HK-2 (cell line): Measurements from ENCODE around the gene CPS1.

Experiments
- DNase-seq: peaks from one replicate; pipeline ENCODE4 v3.0.0-alpha.2; 2018; ENCODE audit not compliant: unreplicated experiment

CPS1 gene

DNA sequence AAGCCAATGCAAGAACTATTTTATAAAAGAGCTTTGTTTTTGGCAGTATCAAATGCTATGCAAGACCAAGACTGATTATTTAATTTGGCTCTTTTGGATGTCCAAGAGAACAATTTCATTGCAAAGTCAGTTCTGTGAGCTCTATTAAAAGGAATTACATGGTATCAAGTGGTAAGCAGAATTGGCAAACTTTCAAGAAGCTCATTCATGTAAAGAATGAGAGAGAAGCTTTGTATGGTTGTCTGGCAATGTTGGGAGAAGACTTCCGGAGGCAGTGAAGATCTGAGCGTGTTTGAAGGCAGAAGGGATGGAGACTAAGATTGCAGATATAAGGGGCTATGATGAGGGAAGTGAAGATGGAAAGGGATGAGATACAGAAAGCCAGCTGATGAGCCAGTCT lies 49.6 kb downstream of the CPS1 start:
- no peak for DNase-seq

DNA sequence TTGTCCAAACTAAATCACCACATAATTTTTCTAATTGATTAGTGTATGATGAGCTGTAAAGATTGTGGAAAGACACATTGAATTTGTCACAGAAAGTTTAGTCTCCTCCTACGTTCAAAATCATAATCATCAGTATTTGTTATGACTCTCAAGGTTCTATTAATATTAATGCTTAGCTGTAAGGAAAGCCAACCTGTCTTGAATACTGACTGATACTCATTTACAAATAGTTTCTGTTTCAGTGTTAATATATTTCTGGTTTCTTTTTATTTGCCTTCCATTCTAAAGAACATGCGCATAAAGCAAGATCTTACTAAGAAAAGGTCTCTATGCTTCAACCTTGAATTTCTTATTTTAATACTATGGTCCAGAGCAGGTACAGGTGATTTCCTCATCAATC lies 55.1 kb downstream of the CPS1 start:
- no peak for DNase-seq

DNA sequence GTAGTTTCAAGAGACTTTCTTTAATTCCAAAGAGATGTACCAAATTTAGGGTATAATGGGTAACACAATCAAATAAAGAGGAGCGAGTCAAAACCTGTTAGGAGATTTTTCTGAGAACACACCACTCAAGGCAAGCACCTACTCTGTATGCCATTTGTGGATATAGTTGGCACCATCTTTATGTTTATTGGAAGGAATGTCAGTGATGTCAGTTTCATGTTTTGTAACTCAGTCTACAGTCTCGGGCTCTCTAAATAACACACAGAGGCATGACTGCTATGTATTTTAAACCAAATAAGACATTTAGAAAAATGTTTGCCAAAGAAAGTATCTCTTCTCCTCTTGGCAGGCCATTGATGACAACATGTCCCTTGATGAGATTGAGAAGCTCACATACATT lies 59.7 kb downstream of the CPS1 start:
- DNase-seq, result no peak

DNA sequence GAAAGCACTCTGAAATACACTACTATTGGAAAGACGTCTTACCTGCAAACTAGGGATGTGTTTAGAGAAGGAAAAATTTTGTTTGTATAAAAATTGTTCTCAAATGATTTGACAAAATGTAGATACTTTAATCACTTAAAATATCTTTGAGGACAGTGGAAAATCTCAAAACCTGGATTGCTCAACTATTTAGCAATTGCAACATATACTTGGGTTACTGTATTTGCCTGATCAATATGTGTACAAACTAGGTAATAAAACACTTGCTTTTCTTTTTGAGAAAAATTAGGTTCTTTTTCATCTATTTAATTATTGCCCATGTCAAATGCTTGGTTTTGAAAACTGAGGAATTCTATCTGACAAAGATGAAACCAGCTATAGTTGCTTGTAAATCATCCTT lies 60.9 kb downstream of the CPS1 start:
- no peak for DNase-seq

DNA sequence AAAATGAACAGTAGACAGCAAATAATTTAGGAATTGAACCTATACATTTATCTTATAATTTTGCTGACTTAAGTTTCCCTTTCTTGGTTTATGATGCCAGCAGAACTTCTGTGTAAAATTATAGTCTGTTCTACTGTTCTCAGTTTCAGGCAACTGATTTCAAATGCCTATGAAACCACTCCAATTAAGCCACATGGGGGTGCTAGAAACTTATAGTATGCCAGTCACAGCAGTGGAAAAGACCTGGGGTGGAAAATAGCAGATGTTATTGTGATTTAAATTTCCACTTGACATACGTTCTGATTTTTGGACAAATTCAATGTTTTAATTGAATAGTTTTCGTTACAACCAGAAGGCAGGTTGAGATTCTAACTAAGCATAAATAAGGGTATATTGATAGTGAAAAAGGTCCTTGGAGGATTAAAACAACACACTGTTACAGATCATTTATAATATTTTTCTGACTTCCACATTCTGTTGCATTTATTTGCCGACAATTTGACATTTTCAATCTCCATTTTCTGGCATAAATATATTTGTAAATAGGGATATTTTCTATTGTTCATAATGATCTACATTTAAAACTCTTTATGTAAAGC lies 61.4 kb downstream of the CPS1 start:
- DNase-seq, result no peak

DNA sequence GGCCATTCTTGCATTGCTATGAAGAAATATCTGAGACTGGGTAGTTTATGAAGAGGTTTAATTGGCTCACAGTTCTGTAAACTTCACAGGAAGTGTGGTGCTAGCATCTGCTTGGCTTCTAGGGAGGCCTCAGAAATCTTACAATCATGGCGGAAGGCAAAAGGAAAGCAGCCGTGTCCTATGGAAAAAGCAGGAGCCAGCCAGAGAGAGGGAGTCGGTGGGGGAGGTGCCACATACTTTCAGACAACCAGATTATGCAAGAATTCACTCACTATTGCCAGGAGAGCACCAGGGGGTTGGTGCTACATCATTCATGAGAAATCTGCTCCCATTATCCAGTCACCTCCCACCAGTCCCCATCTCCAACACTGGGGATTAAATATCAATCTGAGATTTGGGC lies 64.1 kb downstream of the CPS1 start:
- no peak for DNase-seq

DNA sequence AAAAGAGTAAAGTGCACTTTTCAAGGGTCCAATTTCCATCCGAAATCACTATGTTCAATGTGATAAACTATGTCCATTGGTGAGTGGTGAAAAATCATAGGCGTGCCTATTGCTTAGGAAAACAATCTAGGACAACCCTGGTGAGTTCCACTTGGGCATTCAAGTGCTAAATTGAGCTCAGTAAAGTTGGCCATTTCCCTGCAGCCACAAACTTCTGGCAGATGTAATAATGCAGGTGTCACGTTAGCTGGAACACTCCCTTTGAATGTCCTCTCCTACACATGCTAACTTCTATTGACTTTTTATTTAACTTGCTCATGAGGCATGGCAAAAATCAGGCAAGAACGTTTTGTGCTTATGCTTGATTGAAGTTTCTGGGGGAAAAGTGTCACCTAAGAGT lies 67.1 kb downstream of the CPS1 start:
- DNase-seq, result no peak

DNA sequence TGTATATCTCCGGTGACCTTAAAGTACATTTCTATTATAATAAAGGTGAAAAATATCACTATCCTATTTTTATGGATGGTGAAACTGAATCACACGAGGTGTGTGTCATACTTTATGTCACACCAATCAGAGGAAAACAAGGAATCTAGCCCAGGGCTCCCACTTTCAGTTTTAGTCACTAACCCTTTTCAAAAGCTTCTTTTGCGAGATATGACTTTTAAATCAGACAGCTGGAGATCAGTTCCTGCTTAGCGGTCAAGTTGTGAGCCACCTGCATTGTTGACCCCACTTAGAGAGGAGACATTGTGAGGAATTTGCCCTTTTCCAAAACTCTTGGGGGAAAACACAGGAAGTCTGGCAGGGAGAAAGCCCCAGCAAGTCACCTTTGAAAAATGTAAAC lies 70.5 kb downstream of the CPS1 start:
- DNase-seq, result no peak

DNA sequence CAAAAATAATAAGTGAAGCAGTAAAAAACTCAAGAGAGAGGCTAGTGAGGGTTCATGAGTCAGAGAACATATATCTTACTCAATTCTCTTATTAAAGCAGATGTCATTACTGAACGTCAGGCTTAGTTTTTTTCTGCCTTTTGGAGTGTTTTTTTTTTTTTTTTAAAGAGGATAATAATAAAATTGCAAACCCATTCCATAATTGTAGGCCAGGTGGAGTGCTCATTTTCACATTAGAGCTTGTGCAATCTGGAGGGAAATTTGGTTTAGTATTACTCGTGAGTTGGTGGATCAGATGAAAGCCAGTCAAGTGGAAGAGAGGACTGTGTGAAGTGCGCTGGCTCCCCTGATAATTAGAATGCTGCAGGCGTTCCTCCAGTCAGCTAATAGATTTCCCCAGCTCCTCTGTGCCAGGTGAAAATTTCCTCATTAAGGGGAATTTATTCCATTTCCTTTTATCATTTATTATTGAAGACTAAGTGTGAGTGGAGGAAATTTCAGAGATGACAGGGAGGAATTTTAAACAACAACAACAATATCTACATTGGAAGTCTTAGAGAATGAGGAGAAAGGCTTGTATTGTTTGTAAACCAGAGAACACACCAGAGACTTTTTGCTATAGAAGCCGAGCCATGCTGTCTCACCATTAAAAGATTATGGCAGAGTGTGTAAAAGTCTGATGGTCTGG lies 74.6 kb downstream of the CPS1 start:
- DNase-seq, result no peak

DNA sequence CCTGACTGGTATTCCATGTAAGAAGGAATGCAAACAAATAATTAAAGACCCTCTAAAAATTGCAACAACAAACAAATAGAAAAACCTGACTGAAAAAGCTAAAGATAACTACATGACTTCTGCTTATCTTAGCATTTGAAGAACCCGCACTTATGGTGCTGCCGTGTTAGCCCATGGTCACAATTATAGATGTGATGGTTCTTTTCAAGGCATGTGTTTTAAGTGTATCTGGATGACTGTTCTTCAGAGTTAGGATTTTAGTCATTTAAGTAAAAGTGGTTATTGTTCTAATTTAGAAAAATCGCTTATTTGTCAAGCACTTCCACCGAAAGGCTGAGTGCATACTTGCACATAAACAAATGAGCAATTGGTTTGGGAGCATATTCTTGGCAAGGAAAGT lies 77.3 kb downstream of the CPS1 start:
- DNase-seq, result no peak

DNA sequence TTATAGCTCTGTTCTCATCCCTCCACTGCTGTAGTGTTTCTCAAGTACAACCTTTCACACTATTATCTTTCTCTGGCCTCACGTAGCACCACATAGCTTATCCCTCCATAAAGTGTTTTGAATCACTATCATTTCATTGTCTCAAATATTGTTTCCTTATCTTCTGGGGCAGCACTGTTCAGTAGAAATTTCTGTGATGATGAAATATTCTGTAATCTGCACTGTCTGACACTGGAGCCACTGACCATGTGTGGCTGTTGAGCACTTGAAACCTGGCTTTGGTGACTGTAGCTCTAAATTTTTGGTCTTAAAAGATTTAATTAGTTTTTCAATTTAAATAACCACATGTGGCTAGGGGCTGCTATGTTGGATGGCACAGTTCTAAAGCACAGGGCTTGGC lies 78.9 kb downstream of the CPS1 start:
- DNase-seq, result no peak

DNA sequence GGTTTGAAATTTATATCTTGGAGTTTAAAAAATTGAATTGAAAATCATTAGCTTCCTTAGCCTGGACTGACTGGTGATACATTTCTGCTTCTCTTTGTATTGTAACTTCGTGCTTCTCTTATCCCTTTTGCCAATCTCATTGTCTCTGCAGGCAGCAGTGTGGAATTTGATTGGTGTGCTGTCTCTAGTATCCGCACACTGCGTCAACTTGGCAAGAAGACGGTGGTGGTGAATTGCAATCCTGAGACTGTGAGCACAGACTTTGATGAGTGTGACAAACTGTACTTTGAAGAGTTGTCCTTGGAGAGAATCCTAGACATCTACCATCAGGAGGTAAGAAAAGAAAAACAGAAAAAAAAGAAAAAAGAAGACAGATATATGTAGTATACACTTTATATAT lies 85.9 kb downstream of the CPS1 start:
- no peak for DNase-seq

DNA sequence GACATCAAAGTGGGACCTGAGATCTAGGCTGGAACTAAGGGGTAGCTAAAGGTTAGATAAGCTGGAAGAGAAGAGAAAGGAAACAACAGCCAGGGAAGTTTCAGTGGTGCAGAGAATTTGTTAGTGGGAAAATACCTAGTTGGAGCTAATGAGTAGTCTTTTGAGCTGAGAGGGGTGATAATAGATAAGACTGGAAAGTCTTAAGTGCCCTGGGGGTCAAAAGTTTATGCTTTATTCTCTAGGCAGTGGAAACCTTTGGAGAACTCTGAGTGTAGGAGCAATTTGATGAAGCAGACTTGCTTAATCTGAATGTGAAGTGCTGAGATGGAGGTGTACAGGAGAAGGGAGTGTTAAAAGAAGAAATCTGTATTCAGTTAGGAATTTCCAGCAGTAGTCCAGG lies 90.8 kb downstream of the CPS1 start:
- no peak for DNase-seq

DNA sequence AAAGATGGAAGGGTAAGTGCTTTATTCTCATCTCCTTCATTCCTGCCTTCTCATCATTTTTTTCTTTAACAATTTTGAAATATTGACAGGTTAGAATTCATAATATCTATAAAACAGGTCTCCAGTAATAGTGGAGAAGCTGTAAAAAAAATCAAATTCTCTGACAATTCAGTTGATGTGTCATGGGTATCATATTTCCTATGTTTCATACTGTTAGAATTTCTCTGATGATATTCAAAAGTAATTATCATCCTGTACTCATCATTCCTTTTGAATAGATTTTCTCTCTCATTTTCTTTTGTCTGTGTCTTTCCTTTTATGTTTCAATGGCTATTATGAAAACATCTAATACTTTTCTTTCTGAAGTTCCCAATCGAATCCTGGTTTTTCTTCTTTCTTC lies 97.7 kb downstream of the CPS1 start:
- no peak for DNase-seq

DNA sequence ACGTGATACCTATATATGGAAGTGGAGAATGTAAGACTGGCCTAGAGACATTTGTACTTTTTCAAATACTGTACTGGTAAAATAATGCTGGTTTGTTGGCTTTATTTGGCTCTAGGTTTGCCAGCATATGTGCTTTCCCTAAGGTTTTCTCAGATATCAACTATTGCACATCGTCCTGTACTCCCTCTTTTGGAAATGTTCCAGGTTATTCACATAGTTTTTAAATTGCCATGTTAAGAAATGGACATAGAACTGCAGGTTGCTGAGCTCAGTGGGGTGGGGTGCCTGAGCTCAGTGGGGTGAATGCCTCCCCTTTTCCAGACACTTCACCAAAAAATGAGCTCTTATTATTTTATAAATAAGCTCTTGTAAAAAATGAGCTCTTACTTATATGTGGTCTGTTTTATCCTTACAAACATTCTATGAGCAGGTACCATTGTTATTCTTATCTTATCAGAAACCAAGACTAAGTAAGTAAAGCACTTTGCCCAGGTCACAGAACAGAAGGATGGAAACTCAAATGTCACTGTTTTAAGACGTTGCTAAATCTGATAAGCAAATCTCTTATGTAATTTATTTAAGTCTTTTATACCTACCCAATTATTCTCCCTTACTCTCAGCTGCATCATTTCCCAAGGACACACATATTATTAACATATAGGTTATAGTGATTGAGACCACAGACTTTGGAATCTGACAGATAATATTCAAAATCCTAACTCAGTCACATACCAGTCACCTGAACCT lies 99.0 kb downstream of the CPS1 start:
- no peak for DNase-seq

DNA sequence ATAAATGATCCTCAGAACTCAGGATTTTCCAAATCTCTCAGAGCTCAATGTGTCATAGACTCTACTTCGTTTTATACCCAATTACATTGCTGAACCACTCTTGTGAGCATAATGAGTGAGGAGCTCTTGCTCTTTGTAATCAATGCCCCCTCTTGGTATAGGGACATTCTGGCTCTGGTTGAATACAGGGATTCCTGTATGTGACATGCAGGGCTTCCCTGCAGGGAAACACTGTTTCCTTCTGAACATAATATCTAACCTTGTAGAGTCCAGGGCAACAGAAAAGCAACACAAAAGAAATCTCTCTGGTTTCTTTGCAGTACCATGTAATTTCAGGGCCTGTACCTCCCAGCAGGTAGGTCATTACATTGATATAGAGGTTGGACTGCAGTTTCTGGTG lies 101.5 kb downstream of the CPS1 start:
- DNase-seq, result no peak

DNA sequence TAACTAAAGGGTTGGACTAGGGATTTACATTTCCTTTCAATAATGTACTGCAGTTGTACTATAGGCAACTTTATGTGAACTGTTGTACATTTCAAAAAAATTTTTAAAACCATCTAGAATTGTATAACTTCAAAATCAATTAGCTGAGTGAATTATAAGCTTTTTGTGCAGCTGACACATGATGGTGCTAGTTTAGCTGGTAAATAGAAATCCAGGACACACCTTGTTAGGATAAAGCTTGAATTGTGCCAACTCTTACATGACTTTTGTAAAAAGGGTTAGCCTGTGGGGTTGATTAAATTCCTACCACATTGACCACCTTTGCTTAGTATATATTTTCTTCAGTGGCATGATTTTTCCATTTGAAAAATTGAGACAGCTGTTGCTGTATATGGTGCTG lies 104.4 kb downstream of the CPS1 start:
- DNase-seq, result no peak

DNA sequence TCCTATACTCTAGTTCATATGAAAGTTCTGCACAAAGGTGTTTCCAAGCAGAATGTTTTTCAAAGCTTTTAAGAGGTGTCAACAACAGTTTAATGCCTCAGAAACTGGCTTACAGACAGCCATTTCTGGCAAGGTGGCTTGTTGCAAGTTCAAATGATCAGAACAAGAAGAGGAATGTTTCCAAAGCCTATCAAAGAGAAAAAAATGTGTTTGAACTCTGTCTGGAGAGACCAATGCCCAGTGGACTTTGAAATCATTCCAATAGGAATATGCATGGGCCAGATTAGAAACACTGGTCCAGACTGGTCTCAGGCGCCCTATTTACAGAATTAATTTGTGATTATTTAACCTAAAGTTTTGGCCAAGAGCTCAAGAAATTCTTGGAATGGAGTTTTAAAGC lies 106.2 kb downstream of the CPS1 start:
- no peak for DNase-seq

DNA sequence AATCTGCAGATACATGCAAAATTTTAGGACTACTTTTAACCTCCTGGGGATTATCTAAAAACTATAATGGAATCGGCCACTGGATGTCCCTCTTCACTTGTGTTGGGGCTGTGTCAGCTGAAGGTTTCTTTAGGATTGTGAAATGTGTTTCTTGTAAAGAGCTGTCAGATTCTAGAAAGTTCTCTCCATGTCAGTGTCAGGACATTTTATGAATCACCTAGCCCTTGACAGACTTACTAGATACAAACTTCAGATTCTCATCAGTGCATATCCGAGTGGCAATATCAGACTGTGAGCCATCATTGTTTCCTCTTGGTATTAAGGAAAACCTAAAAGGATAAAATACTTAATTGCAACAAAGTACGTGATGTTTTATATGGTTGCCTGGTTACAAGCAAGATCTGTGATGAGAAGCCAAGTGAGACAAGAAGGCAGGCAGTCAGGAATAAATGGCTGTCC lies 107.3 kb downstream of the CPS1 start:
- DNase-seq, result no peak

DNA sequence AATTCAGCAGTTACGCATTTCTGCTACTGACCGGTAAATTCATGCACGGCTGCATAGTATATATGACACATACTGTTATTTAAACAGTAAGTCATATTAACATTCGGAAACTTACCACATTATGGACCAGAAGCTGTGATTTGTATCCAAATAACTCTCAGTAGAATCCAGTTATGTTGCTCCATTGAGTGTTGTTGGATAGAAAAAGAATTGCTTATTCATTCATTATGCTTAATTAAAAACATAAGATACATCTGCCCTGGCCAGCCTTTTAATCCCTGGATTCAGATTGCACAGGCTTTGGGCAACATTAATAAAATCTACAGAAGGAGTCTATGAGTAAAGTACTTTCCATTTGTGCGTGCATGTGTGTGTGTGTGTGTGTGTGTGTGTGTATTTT lies 111.3 kb downstream of the CPS1 start:
- DNase-seq, result no peak

DNA sequence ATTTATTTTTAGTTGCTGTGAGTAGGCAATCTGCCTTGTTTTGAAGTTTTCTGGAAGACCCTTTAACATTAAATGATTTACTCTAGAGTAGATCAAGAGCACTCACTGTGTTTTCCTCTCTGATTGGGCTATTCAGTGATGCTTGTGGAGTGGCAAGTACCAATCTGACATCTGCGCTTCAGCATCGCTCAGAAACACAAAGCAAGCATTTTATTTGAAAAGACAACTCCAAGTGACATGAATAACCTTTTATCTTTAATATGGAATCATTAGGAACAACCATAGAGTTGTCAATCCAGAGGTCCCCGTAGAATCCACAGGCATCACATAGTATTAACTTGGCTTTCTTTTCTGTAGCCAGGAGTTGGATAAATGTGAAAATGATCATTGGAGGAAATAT lies 114.7 kb downstream of the CPS1 start:
- no peak for DNase-seq

DNA sequence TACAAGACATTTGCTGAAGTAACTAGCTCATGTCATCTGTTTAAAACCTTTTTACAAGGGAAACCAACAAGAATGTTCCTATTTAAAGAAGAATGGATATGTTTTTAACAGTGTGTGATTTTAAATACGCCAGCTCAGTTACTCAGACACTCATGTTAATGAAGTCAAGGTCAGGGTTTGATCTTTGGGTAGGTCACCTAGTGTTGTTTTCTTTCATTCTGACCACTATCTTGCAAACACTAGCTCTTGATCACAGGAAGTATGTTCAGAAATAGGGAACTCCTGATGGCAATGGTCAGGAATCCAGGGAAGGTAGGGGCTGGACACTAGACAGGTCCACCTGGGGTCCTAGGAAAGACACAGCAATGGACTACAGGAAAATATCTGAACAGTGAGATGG lies 116.7 kb downstream of the CPS1 start:
- DNase-seq, result no peak

DNA sequence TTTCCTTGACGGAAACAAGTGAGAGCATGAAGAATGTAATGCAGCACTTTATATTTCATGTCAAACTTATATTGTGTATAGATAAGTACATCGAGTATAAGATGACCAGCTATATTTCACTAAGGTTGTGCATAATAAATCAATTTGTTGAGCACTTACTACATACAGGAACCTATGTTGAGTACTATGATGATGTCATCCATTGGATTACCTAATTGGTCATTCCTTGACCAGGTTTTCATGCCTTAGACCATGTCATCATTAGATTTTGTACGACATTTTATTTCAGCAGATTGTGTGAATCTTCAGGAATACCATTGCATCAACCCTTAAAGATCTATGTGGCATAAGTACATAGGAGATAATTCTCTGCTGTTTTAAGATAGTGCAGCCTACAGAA lies 119.7 kb downstream of the CPS1 start:
- no peak for DNase-seq
